Forelimb muscle (tissue), 1 donor: ENCODE data around the gene CDRT15L2. TPM values are rescaled to one million over a fixed set of nuclear protein-coding genes. Genes with fewer than 3 reads are reported as not detected.
"Not testable (repeated sequence)": the region's sequence is repeated elsewhere in the genome, so short reads cannot be mapped to it uniquely, and the experiment has no call there.

ENCODE experiments used
- DNase-seq: peaks from one replicate; pipeline ENCODE4 v3.0.0-alpha.2; 2013; ENCODE audit warnings: low read depth
- polyA plus RNA-seq: library from polyadenylated mRNA; unstranded; fragments of 120-200 nt; gene quantifications from one replicate; pipeline ENCODE4 v1.2.1, GENCODE V29; 2013; ENCODE audit not compliant: insufficient read length

Gene CDRT15L2
- polyA plus RNA-seq, 1 donor: not detected

- not testable (repeated sequence) for DNase-seq
These were observed 4.5 kb upstream of the CDRT15L2 start for GRCh38 chr17:20575071-20575470.

DNA sequence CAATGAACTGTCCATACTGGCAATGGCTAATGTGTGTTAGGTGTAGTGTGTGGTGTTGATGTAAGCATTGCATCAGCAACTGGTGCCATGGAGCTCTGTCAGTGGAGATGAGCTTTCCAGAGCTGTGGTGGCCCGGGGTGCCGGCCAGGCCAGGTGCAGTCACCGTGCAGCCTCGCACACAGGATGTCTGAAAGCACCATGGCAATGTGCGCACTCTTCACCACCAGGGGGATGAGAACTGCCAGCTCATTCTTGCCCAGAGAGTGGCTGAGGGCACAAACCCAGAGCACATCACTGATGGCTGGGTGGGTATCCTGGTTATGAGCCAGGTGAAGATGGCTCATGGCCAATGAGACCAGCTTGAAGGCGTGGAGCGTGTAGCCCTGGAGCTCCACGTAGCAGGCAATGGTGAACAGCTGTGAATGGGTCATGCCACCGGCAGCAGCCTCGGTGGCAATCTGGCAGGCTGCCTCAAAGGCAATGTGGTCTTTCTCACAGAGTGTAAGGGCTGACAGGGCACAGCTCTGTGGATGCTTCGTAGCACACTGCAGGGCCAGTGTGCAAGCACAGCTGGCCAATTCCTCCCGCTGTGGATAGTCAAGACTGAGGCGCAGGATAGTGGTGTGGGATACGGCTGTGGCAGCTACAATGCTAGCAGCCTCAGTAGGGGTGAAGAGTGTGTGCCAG is 4.5 kb downstream of the CDRT15L2 start:
- DNase-seq: not testable (repeated sequence)

GRCh38 chr17:20588744-20589453 is 9.4 kb downstream of the CDRT15L2 start:
- not testable (repeated sequence) for DNase-seq

DNA sequence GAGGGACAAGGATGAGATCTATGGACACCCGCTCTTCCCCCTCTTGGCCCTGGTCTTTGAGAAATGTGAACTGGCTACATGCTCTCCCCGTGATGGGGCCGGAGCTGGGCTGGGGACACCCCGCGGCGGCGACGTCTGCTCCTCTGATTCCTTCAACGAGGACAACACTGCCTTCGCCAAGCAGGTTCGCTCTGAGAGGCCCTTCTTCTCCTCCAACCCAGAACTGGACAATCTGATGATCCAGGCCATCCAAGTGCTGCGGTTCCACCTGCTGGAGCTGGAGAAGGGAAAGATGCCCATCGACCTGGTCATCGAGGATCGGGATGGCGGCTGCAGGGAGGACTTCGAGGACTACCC is 9.9 kb downstream of the CDRT15L2 start:
- not testable (repeated sequence) for DNase-seq

DNA sequence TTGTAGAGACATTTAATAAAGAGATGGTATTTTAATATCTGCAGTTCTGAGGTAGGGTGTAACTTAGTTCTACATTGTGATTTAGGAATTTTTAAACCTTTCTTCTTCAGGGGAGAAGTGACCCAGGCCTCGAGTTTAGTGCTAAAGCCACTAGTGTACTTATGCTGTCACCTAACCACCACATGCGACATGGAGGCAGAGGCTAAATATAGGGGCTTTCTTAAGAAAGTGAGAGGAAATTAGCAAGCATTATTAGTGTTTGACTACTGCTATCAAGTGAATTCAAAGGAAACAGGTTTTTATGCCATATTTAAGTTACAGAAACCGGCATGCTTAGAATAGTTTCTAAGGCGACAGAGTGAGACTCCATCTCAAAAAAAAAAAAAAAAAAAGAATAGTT is 11.5 kb downstream of the CDRT15L2 start:
- DNase-seq: not testable (repeated sequence)

GRCh38 chr17:20605568-20605967 is 26.0 kb downstream of the CDRT15L2 start:
- not testable (repeated sequence) for DNase-seq

DNA sequence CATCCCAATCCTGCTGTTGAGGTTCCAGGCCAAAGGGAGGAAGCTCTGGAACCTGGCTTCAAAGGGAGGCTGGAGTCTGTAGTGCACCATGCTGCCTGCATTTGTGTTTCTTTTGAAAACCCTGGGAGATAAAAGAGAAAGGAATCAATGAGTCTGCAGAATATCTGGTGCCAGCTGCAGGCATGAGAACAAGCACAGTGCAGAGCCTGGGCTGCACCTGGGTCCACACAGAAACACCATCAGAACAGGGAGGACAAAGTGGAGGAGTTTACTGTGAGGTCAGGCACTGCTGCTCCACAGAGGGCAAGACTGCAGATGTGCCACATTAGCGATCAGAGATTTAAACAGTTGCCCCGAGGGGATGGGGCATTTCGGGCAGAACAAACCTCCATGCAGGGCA is 30.0 kb downstream of the CDRT15L2 start:
- DNase-seq: not testable (repeated sequence)

GRCh38 chr17:20611309-20611708 is 31.8 kb downstream of the CDRT15L2 start:
- no peak for DNase-seq

- DNase-seq: no peak
These were observed 33.1 kb downstream of the CDRT15L2 start for GRCh38 chr17:20612635-20613034.

DNA sequence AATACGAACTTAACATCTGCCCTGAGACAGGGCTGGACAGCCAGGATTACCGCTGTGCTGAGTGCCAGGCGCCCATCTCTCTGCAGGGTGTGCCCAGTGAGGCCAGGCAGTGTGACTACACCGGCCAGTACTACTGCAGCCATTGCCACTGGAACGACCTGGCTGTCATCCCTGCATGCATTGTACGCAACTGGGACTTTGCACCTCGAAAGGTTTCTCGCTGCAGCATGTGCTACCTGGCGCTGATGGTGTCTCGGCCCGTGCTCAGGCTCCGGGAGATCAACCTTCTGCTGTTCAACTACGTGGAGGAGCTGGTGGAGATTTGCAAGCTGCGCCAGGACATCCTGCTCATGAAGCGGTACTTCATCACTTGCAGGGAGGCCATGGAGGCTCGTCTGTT is 33.7 kb downstream of the CDRT15L2 start:
- DNase-seq: no peak

DNA sequence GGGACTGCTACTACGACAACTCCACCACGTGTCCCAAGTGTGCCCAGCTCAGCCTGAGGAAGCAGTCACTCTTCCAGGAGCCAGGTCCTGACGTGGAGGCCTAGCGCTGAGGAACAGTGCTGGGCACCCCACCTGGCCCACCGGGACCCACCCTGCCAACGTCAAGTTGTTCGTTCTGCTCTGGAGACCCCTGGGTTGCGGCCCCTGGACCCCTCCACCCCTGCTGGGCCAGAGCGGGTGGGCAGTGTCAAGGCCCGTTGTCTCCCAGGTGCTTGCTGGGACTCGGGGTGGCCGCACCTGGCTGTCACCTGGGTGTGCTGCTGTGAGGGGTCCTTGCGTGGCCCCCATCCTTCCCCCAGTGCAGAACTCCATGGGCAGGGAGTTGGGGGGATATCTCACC is 34.4 kb downstream of the CDRT15L2 start:
- DNase-seq: no peak

GRCh38 chr17:20615461-20615860 is 35.9 kb downstream of the CDRT15L2 start:
- DNase-seq: not testable (repeated sequence)

Other genes with a start within 250 kb of the CDRT15L2 start
- not detected for gene LGALS9B, start 112.2 kb upstream of the CDRT15L2 start, polyA plus RNA-seq